NCI-H2107 (cell line): ENCODE data around the gene GRM3.
"Not testable (repeated sequence)": the region's sequence is repeated elsewhere in the genome, so short reads cannot be mapped to it uniquely, and the experiment has no call there.

Source experiments
- DNase-seq: peaks from one replicate; lab custom pipeline; 2025; lab: John Stamatoyannopoulos, UW

GRM3 gene

GRCh38 chr7:86643561-86644281 lies at the start of gene GRM3:
GRM3 (plus strand) TSS chr7:86643909; CDS start chr7:86765146, 121,237 bp downstream.
- DNase-seq = no peak

- no peak for DNase-seq
Observed at GRCh38 chr7:86598311-86598710, 45.4 kb upstream of the GRM3 start.

GRCh38 chr7:86598721-86599120 lies 45.0 kb upstream of the GRM3 start:
- no peak for DNase-seq

DNA sequence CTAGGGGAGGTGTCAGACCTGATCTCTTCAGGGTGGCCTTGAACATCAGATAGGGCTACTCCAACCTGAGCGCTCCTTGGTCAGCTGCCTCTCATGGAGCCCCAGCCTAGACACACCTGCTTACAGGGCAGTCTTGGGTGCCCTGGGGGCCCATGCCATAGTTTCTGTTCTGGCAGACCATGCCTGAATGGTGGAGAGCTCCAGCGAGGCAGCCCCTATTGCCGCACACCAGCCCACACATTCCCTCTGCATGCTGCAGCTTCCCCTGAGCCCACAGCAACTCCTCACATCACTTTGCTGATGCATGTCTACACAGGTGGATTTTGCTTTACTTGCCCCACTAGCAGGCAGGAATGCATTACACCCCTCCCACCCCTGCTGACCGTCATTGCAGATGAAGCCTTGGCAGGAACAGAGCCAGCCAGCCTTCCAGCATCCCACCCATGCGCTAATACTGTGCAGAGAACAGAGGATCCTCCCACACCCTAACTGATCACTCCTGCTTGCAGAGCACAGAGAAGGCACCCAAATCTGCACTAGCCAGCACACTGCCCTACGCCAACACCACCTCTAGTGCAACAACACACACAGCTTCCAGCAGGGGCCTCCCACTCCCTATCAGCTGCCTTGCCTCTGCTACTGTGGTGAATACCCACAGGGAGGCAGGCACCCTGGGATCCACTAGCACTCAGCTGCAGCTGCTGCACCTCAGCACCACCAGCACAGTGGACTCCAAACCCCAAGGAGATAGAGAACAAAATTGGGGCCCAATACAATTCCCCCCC lies 43.0 kb upstream of the GRM3 start:
- DNase-seq = no peak

- DNase-seq = not testable (repeated sequence)
Observed at GRCh38 chr7:86615711-86616110, 28.0 kb upstream of the GRM3 start.

GRCh38 chr7:86644282-86645224 lies 844 bp downstream of the GRM3 start:
- no peak for DNase-seq

DNA sequence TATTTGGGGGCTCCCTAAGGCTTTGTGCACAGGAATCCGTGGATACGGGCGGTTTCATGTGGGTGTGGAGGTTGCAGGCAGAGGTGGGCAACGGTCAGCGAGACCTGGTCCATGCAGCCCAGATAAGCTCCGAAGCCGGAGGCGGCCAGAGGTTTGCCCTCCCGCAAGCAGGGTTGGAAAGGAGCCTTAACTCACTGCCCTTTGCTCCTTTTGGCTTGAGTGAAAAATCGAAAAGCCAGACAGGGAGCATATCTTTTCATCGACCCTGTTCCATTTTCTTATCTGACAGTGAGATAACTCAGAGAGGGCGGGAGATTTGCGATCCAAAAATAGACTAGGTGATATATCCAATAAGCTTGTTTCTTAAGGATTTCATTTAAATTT lies 1.5 kb downstream of the GRM3 start:
- no peak for DNase-seq

DNA sequence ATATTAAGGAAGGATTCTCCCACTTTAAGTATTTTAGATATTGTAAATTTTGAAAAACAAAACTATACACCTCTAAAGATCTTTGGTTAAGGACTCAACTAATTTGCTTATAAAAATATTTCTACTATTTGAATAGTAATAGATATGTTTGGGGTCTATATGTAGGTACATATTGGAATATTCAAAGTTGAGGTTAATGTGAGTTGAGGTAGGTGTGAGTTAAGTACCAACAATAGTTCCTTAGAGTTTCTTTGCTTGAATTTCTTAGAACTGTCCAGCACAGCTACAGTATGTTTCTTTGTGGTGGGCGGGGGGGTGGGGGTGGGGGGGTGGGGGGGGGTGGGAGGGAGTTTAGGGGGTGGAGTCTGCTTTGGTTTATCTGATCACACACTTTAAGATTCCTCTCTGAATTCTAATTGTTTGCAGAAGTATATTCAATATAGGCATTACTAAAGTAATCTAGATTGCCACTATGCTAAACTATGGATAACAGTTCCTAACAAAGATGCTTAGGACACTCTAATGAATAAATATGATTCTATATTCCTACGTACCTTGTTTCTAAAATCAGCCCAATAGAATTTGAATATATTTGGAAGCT lies 2.1 kb downstream of the GRM3 start:
- DNase-seq = no peak

DNA sequence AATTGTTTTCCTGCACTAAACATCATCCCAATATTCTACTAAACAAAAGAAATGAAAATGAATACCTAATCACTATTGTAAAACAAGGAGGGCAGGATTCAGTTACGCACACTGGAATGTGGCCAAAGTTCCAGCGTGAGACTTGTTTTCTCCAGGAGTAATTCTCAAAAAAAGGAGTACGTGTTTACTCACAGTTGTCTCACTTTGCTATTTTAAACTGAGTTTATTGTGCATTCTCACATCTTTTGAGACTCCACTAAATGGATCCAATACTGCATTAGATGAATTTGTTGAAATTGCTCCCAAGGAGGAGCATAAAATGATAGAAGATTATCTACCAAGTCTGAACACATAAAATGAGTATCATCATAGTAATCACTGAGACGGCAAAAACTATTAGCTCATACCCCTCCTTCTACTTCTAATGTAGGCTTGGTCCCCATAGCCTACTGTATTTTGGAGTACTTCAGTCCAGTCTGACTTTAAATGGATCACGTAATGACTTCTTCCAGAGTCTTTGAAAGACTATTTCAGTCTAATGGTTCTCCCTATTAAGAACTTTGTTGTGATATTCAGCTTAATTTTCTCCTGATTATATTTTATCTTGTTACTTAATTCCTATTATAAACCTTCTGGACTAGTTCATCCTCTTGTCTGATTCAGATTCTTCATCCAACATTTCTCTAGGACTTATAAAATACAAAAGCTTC lies 3.8 kb downstream of the GRM3 start:
- DNase-seq = no peak

DNA sequence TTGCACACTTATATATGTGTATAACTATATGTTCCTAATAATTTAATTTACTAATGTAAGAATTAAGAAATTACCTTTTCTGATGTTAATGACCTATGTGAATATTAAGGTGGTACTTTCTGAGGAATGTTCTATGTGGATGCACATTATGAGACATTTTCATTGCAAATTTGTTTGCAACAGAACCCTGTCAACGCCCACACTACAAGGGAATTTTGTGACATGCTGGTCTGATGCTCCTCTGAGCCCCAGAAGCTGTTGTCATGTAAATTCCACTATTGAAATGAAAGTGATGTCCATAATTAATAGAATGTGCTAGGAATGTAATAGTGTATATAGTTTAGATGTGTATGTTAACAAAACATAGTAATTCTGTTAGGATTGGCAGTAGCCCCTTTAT lies 4.5 kb downstream of the GRM3 start:
- DNase-seq = no peak

- no peak for DNase-seq
Observed at GRCh38 chr7:86653919-86654659, 10.4 kb downstream of the GRM3 start.

DNA sequence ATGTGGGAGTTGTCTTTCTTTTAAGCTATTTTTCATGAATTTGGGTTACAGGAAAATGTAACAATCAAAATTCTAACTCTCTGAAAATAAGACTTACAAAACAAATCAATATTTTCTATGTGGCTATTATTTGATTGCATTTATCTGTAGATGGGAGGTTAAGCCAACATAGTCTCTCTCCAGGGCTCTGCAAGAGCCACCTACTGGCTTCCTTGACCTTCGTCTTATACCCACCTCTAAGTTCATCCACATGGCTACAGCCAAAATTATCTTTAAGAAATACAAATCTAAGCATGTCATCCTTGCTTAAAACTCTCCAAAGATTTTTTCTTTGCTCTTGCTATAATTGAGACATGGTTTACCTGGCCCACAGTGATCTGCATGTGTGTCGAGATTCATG lies 14.2 kb downstream of the GRM3 start:
- DNase-seq = no peak

- DNase-seq = no peak
Observed at GRCh38 chr7:86660950-86661462, 17.3 kb downstream of the GRM3 start.

DNA sequence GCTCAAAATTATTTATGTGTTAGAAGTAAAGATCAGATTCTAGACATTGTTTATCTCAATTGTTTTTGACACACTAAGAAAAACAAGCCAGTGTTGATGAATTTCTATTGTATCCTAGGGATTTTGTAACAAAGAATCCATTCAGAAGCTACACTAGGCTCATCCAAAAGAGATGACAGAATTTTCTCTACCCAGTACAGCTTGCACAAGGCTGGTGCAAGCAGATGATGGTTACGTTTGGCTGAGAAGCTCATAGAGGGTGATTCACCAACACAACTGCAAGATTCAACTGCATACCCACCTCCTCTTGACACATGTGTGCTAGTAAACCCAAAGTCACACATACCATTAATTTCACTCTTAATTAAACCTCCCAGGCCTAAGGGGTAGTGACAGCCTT lies 20.8 kb downstream of the GRM3 start:
- no peak for DNase-seq

GRCh38 chr7:86664991-86665390 lies 21.3 kb downstream of the GRM3 start:
- no peak for DNase-seq

DNA sequence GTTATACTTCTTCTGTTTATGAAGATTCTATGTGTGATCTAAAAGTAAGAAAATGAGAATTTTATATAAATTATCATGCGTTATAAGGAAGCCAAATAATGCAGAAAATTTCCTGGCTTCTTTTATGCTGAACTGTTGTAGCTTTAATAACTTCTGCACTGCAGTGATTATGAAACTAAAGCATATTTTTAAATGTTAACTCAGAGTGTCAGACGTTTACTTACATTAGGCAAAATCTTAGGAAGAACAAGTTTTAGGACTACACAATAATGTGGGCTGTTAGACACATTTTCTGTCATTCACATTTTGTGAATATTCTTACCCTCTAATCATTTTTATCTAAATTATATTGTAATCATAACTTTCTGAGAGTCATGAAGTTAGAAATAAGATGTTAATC lies 22.0 kb downstream of the GRM3 start:
- DNase-seq = no peak

- peak; percentile 12 for DNase-seq
Observed at GRCh38 chr7:86667732-86668131, 24.0 kb downstream of the GRM3 start.

- DNase-seq = no peak
Observed at GRCh38 chr7:86668315-86668714, 24.6 kb downstream of the GRM3 start.

DNA sequence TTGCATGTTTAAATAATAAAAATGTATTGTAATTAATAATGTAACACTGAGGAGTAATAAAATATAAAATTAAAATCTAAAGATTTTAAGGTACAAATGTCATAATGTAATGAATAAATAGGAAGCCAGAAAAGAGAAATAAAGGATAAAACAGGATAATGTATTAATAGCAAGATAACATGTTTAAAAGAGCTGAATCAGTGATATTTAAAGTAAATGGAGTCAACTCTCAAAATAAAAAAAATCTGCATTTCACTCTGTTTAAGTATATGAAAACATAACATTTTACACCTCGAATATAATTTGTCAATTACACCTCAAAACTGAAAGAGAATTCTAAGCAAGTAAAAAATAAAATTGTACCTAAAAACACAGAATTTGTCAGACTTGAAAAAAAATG lies 44.1 kb downstream of the GRM3 start:
- no peak for DNase-seq

- DNase-seq = no peak
Observed at GRCh38 chr7:86689363-86689762, 45.7 kb downstream of the GRM3 start.
